Sigmoid colon (tissue), 4 donors: Measurements from ENCODE around the gene IPCEF1.

Experiments used
- CTCF ChIP-seq, 4 experiments: fragments of 450-650 bp in 3 of 4; fragments of 200-600 bp in 1 of 4; IDR thresholded peaks; one replicate each; pipeline ENCODE4 v1.5.1; 2016 to 2019; ENCODE audit warnings: antibody characterized with exemption in 4 of 4, mild to moderate bottlenecking in 3 of 4, moderate library complexity in 2 of 4
- POLR2A ChIP-seq, 2 donors: fragments of 450-650 bp; IDR thresholded peaks; one replicate each; pipeline ENCODE4 v1.6.1; 2016; ENCODE audit warnings: antibody characterized with exemption in 2 of 2, mild to moderate bottlenecking in 2 of 2, moderate library complexity in 2 of 2
- POLR2AphosphoS5 ChIP-seq, 4 donors: sonication (generic); formaldehyde crosslinking; IDR thresholded peaks; one replicate each; pipeline ENCODE4 v1.6.1; 2017; ENCODE audit warnings: antibody characterized with exemption in 4 of 4

DNA sequence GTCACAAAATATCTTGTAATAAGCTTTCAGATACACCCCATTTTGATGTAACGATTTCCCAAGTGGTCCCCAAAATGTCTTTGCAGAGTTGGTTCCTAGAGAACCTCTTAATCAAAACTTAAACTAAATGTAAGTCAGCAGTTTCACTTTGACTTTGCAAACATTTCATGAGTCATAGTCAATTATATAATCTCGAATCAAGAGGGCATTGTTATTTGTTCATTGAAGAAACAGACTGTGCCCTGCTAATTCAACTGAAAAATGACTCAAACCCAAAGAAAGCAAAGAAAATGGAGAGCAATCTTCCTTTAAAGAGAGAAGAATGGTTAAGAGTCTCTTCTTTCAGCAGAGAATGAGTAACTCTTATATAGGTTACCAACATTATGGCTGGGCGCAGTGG, 58.3 kb downstream of the IPCEF1 start:
- TF ChIP-seq CTCF (IDR thresholded peaks at IDR 0.05) (no peak), POLR2AphosphoS5 (IDR thresholded peaks at IDR 0.05) (no peak), POLR2A (IDR thresholded peaks at IDR 0.05) (no peak)
